Right atrium auricular region (tissue), 2 donors: ENCODE data around the gene SPTAN1. TPM values are rescaled to one million over a fixed set of nuclear protein-coding genes. Genes with fewer than 3 reads are reported as not detected.

Experiments used
- DNase-seq: peaks from one replicate; pipeline ENCODE4 v3.0.0-alpha.2; 2019; ENCODE audit warnings: low spot score
- H3K27ac ChIP-seq, 2 donors: fragments of 200-600 bp; sonication (generic); 1 replicate in 1 of 2; 2 replicates in 1 of 2; pipeline ENCODE4 v1.5.1; 2016 to 2019
- H3K27me3 ChIP-seq, 2 donors: fragments of 200-600 bp; sonication (generic); one replicate each; pipeline versions ENCODE4 v1.5.1 to v1.6.0; 2017 to 2019
- H3K36me3 ChIP-seq: fragments of 200-600 bp; sonication (generic); one replicate; pipeline ENCODE4 v1.5.1; 2016
- H3K4me1 ChIP-seq, 2 donors: fragments of 200-600 bp; sonication (generic); one replicate each; pipeline versions ENCODE4 v1.5.1 to v1.6.0; 2017 to 2019
- H3K4me3 ChIP-seq, 2 donors: fragments of 200-600 bp; sonication (generic); 1 replicate in 1 of 2; 2 replicates in 1 of 2; pipeline ENCODE4 v1.5.1; 2017 to 2019; ENCODE audit warnings: mild to moderate bottlenecking in 1 of 2, moderate library complexity in 1 of 2
- H3K9me3 ChIP-seq, 2 donors: fragments of 200-600 bp; sonication (generic); one replicate each; pipeline ENCODE4 v1.5.1; 2019
- CTCF ChIP-seq, 2 donors: fragments of 200-600 bp; sonication (generic); IDR thresholded peaks; one replicate each; pipeline ENCODE4 v1.5.1; 2019; ENCODE audit warnings: antibody characterized with exemption in 2 of 2
- total RNA-seq, 2 donors: library from RNA; depleted of rRNA; stranded (reverse); fragments of >200 nt; gene quantifications; one replicate each; pipeline ENCODE4 v1.1.0, GENCODE V29; 2016

SPTAN1 gene
- total RNA-seq, 2 donors from 2014 or later = 233 to 270 TPM

GRCh38 chr9:128555180-128555721 lies 2.9 kb downstream of the SPTAN1 start:
- no peak for TF ChIP-seq CTCF (IDR thresholded peaks at IDR 0.05)
- peak overlapping the region; percentile 97 to 99 for H3K4me3 ChIP-seq
- no peak for DNase-seq
- no peaks in the 10 kb centered on the region for H3K27me3 ChIP-seq
- H3K4me1 ChIP-seq = peaks cover 0 to 82% of the 10 kb centered on the region in 2 donors
- H3K27ac ChIP-seq = peak overlapping the region; percentile 99
- H3K9me3 ChIP-seq = no peaks in the 10 kb centered on the region
- no peaks in the 10 kb centered on the region for H3K36me3 ChIP-seq

- H3K27me3 ChIP-seq = no peaks in the 10 kb centered on the region
- H3K9me3 ChIP-seq = no peaks in the 10 kb centered on the region
- no peaks in the 10 kb centered on the region for H3K36me3 ChIP-seq
- peak overlapping the region; percentile 1 to 37 for H3K27ac ChIP-seq
- H3K4me3 ChIP-seq = no peak overlapping the region
- DNase-seq = no peak
- no peak for TF ChIP-seq CTCF (IDR thresholded peaks at IDR 0.05)
- H3K4me1 ChIP-seq = peaks cover 0 to 82% of the 10 kb centered on the region in 2 donors
Measured at GRCh38 chr9:128556276-128556675, 3.9 kb downstream of the SPTAN1 start.

- Histone ChIP-seq H3K27me3 (no peaks in the 10 kb centered on the region), H3K4me1 (peaks cover 0 to 79% of the 10 kb centered on the region in 2 donors), H3K4me3 (no peak overlapping the region), H3K9me3 (no peaks in the 10 kb centered on the region), H3K27ac (peak overlapping the region; percentile 1 to 55), H3K36me3 (peaks cover under 1% of the 10 kb centered on the region)
- DNase-seq = no peak
- TF ChIP-seq CTCF (IDR thresholded peaks at IDR 0.05) = no peak
Measured at GRCh38 chr9:128556926-128557634, 4.7 kb downstream of the SPTAN1 start.

- DNase-seq = peak; percentile 89
- peaks cover 5% of the 10 kb centered on the region for H3K36me3 ChIP-seq
- no peak for TF ChIP-seq CTCF (IDR thresholded peaks at IDR 0.05)
- H3K27me3 ChIP-seq = no peaks in the 10 kb centered on the region
- H3K9me3 ChIP-seq = no peaks in the 10 kb centered on the region
- H3K27ac ChIP-seq = peak overlapping the region; percentile 76 to 82
- peak overlapping the region in 1 of 2 donors; percentile 9 for H3K4me3 ChIP-seq
- H3K4me1 ChIP-seq = peaks cover 0 to 86% of the 10 kb centered on the region in 2 donors
Measured at GRCh38 chr9:128558431-128559310, 6.3 kb downstream of the SPTAN1 start.

GRCh38 chr9:128565578-128565977 lies 13.2 kb downstream of the SPTAN1 start:
- Histone ChIP-seq H3K4me3 (no peak overlapping the region), H3K27me3 (no peaks in the 10 kb centered on the region), H3K9me3 (no peaks in the 10 kb centered on the region), H3K36me3 (peaks cover 41% of the 10 kb centered on the region), H3K27ac (peak overlapping the region in 1 of 2 donors; percentile 16), H3K4me1 (peaks cover 0 to 48% of the 10 kb centered on the region in 2 donors)
- no peak for DNase-seq
- no peak for TF ChIP-seq CTCF (IDR thresholded peaks at IDR 0.05)
